Ovary (tissue), 9 donors: ENCODE measurements around the gene WDR6. TPM values are rescaled to one million over a fixed set of nuclear protein-coding genes. Genes with fewer than 3 reads are reported as not detected.

Experiments
- DNase-seq, 5 donors: peaks; one replicate each; pipeline ENCODE4 v3.0.0-alpha.2; 2019 to 2020
- H3K27ac ChIP-seq, 2 donors: fragments of 200-600 bp; one replicate each; pipeline versions ENCODE4 v1.5.1 to v1.8.0; 2019 to 2022
- H3K27me3 ChIP-seq: fragments of 200-600 bp; one replicate; pipeline ENCODE4 v1.8.0; 2022
- H3K36me3 ChIP-seq: fragments of 200-600 bp; sonication (generic); one replicate; pipeline ENCODE4 v1.5.1; 2019
- H3K4me1 ChIP-seq: one replicate; pipeline ENCODE4 v1.8.1; 2013; ENCODE audit warnings: mild to moderate bottlenecking, moderate library complexity; ENCODE audit not compliant: insufficient read depth
- H3K4me3 ChIP-seq: fragments of 200-600 bp; sonication (generic); one replicate; pipeline ENCODE4 v1.5.1; 2017
- H3K9me3 ChIP-seq, 2 donors: fragments of 200-600 bp in 1 of 2; sonication (generic) in 1 of 2; one replicate each; pipeline versions ENCODE4 v1.5.1 to v1.8.1; 2013 to 2019; ENCODE audit warnings: mild to moderate bottlenecking in 1 of 2, moderate library complexity in 1 of 2
- EP300 ChIP-seq: sonication (generic); formaldehyde crosslinking; IDR thresholded peaks from one replicate; pipeline ENCODE4 v1.6.1; 2017; ENCODE audit warnings: antibody characterized with exemption
- POLR2A ChIP-seq: fragments of 450-650 bp; IDR thresholded peaks from one replicate; pipeline ENCODE4 v1.6.1; 2017; ENCODE audit warnings: antibody characterized with exemption, mild to moderate bottlenecking, moderate library complexity
- WGBS, 3 donors: extraction: QIAGEN DNeasy Blood & Tissue Kit in 1 of 3; methylation state at CpG; one replicate each; pipeline versions ENCODE4 v1.1.5 to v1.1.7; 2013 to 2017; 5-methylcytosine and 5-hydroxymethylcytosine counted together
- intact Hi-C, 4 donors: fragments of 100-400 bp; cut with DNase I; formaldehyde crosslinking; loops; one replicate each; pipeline versions ENCODE4 v1.11.0 to v1.15.1; 2022 to 2023
- microRNA counts: library from miRNA; unstranded; fragments of <30 nt; microRNA quantifications from one replicate; lab custom pipeline; 2016
- microRNA-seq, 3 donors: library from miRNA; unstranded; fragments of <30 nt; microRNA quantifications; one replicate each; pipeline versions ENCODE4 to v1.2.0, GENCODE V29; 2019 to 2020
- polyA plus RNA-seq, 2 donors: library from polyadenylated mRNA; stranded (reverse); fragments of 200-250 nt in 1 of 2; fragments of 350-450 nt in 1 of 2; fragmentation: Illumina TruSeq in 1 of 2; extraction: RNeasy Lipid Tissue Mini Kit (QIAGEN cat#74804) in 1 of 2; gene quantifications; one replicate each; pipeline ENCODE4 v1.2.3, GENCODE V29; 2013 to 2014
- small RNA-seq: library from RNA; depleted of rRNA; stranded (forward); fragments of <200 nt; gene quantifications from one replicate; pipeline ENCODE3, GENCODE V24; 2016
- total RNA-seq, 7 donors: library from RNA; depleted of rRNA in 2 of 7; stranded (reverse); fragments of >200 nt in 2 of 7; fragmentation: NEBNext Ultra II Directional in 3 of 7; extraction: Animal tissue kit (Norgen Biotek cat#: 25700) in 3 of 7; gene quantifications; one replicate each; pipeline versions ENCODE4 v1.1.0 to v1.2.4, GENCODE V29; 2016 to 2023
- TF ChIP-seq, protein P1 (sequence below), 3 donors: fragments of 450-650 bp in 2 of 3; fragments of 200-600 bp in 1 of 3; IDR thresholded peaks; one replicate each; pipeline versions ENCODE4 v1.5.1 to v1.8.0; 2016 to 2022; ENCODE audit warnings: antibody characterized with exemption in 3 of 3, mild to moderate bottlenecking in 1 of 3
- donor health status: DM: no; HTN: no; CAD: no; lungs with moderate emphysema.
- donor health status: DM: no; HTN: no; CAD: no.
- donor health status: Bipolar disorder and iron deficiency.
- donor health status: DM: yes; HTN: yes; CAD: no.
- donor health status: DM: no; HTN: no; CAD: no.
- donor health status: DM: yes; HTN: yes; CAD: no.

WDR6 gene
- total and polyA plus RNA-seq, 9 donors = 109 to 289 (median 196) TPM

DNA sequence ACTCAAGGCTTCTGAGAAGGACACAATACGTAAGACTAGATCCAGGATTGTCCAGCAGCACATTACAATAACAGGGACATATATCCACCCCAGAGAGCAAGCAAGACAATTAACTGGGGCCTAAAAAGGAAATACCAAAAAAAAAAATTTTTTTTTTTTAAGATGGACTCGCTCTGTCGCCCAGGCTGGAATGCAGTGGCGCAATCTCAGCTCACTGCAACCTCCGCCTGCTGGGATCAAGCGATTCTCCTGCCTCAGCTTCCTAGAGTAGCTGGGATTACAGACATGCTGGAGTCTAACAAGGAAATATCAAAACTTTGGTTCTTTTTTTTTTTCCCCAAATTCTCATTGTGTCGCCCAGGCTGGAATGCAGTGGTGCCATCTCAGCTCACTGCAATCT, 50.8 kb downstream of the WDR6 start:
- Histone ChIP-seq H3K27me3 (no peaks in the 10 kb centered on the region), H3K4me3 (no peak overlapping the region), H3K4me1 (no peaks in the 10 kb centered on the region), H3K9me3 (no peaks in the 10 kb centered on the region), H3K27ac (no peak overlapping the region), H3K36me3 (no peaks in the 10 kb centered on the region)
- no peak for TF ChIP-seq POLR2A
- TF ChIP-seq EP300 = no peak
- TF ChIP-seq, protein P1, sequence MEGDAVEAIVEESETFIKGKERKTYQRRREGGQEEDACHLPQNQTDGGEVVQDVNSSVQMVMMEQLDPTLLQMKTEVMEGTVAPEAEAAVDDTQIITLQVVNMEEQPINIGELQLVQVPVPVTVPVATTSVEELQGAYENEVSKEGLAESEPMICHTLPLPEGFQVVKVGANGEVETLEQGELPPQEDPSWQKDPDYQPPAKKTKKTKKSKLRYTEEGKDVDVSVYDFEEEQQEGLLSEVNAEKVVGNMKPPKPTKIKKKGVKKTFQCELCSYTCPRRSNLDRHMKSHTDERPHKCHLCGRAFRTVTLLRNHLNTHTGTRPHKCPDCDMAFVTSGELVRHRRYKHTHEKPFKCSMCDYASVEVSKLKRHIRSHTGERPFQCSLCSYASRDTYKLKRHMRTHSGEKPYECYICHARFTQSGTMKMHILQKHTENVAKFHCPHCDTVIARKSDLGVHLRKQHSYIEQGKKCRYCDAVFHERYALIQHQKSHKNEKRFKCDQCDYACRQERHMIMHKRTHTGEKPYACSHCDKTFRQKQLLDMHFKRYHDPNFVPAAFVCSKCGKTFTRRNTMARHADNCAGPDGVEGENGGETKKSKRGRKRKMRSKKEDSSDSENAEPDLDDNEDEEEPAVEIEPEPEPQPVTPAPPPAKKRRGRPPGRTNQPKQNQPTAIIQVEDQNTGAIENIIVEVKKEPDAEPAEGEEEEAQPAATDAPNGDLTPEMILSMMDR (IDR thresholded peaks at IDR 0.05) = no peak
- no peak for DNase-seq
- intact Hi-C loops = no loop called here
- 90 to 96% (median 93%) methylated on average over 7 of the region's 7 CpGs for WGBS, 3 donors

MicroRNAs encoded within 50 kb of the gene (microRNA counts, 767-probe panel; counts per million panel counts)
- microRNA hsa-miR-191-5p (lab: Ali Mortazavi, UCI) = 6,789 counts per million, percentile 99 among the panel's probes with 10 or more counts
- 530 counts per million, percentile 78 among the panel's probes with 10 or more counts for microRNA hsa-miR-425-5p (lab: Ali Mortazavi, UCI)

Small RNA genes lying within 50 kb of the gene (microRNA-seq; reads per million reads assigned to microRNA genes)
- gene MIR191 (7,054 to 8,091 (median 8,065) reads per million in 3 donors), gene MIR425 (636 to 678 (median 638) reads per million in 3 donors)

Small RNA genes lying within 50 kb of the gene (small RNA-seq; reads per million reads assigned to genes)
- 2,488 reads per million, percentile 98 among the genes with 10 or more reads in this experiment for gene MIR191
- 2.0 reads per million, percentile 72 among the genes with 10 or more reads in this experiment for gene MIR425

Other genes with a start within 250 kb of the WDR6 start
- gene PRKAR2A, start 159.5 kb upstream of the WDR6 start, total RNA-seq = 10 to 100 TPM; 18.6 to 52.6 (median 46.3) TPM
- 10 to 100 TPM in 1 of 2 donors, 1 to 10 TPM in 1; 9.4 to 41.2 TPM for gene PRKAR2A, start 159.5 kb upstream of the WDR6 start, polyA plus RNA-seq
- gene SLC25A20, start 108.5 kb upstream of the WDR6 start, total RNA-seq = 10 to 100 TPM in 4 of 7 donors, 1 to 10 TPM in 3; 5.6 to 12.3 (median 10.1) TPM
- 10 to 100 TPM; 12.1 to 37.6 TPM for gene SLC25A20, start 108.5 kb upstream of the WDR6 start, polyA plus RNA-seq
- 10 to 100 TPM; 66.8 to 95.7 (median 72.0) TPM for gene ARIH2, start 88.5 kb upstream of the WDR6 start, total RNA-seq
- gene ARIH2, start 88.5 kb upstream of the WDR6 start, polyA plus RNA-seq = 10 to 100 TPM; 39.6 to 75.3 TPM
- 100 to 1,000 TPM in 1 of 7 donors, 10 to 100 TPM in 6; 31.5 to 125 (median 46.5) TPM for gene P4HTM, start 17.1 kb upstream of the WDR6 start, total RNA-seq
- gene P4HTM, start 17.1 kb upstream of the WDR6 start, polyA plus RNA-seq = 10 to 100 TPM; 16.6 to 33.5 TPM
- 10 to 100 TPM; 21.1 to 74.9 (median 27.5) TPM for gene DALRD3, start 11.2 kb downstream of the WDR6 start, total RNA-seq
- gene DALRD3, start 11.2 kb downstream of the WDR6 start, polyA plus RNA-seq = 10 to 100 TPM; 23.0 to 33.1 TPM
- 100 to 1,000 TPM in 3 of 7 donors, 10 to 100 TPM in 4; 77.4 to 132 (median 96.3) TPM for gene NDUFAF3, start 14.7 kb downstream of the WDR6 start, total RNA-seq
- 10 to 100 TPM; 43.2 to 72.6 TPM for gene NDUFAF3, start 14.7 kb downstream of the WDR6 start, polyA plus RNA-seq
- 100 to 1,000 TPM; 264 to 523 (median 420) TPM for gene IMPDH2, start 22.0 kb downstream of the WDR6 start, total RNA-seq
- 100 to 1,000 TPM; 295 to 381 TPM for gene IMPDH2, start 22.0 kb downstream of the WDR6 start, polyA plus RNA-seq
- 100 to 1,000 TPM in 2 of 7 donors, 10 to 100 TPM in 5; 56.9 to 104 (median 90.4) TPM for gene QRICH1, start 86.7 kb downstream of the WDR6 start, total RNA-seq
- gene QRICH1, start 86.7 kb downstream of the WDR6 start, polyA plus RNA-seq = 10 to 100 TPM; 46.2 to 78.9 TPM
- 100 to 1,000 TPM; 165 to 271 (median 204) TPM for gene QARS1, start 97.4 kb downstream of the WDR6 start, total RNA-seq
- gene QARS1, start 97.4 kb downstream of the WDR6 start, polyA plus RNA-seq = 100 to 1,000 TPM; 191 to 293 TPM
- 10 to 100 TPM; 38.3 to 71.4 (median 53.8) TPM for gene USP19, start 113.4 kb downstream of the WDR6 start, total RNA-seq
- 10 to 100 TPM; 21.7 to 33.3 TPM for gene USP19, start 113.4 kb downstream of the WDR6 start, polyA plus RNA-seq
- 100 to 1,000 TPM; 457 to 681 (median 491) TPM for gene LAMB2, start 125.7 kb downstream of the WDR6 start, total RNA-seq
- 100 to 1,000 TPM; 408 to 528 TPM for gene LAMB2, start 125.7 kb downstream of the WDR6 start, polyA plus RNA-seq
- 10 to 100 TPM; 24.8 to 39.0 (median 32.7) TPM for gene CCDC71, start 158.9 kb downstream of the WDR6 start, total RNA-seq
- 10 to 100 TPM in 1 of 2 donors, 1 to 10 TPM in 1; 6.9 to 30.9 TPM for gene CCDC71, start 158.9 kb downstream of the WDR6 start, polyA plus RNA-seq
- gene KLHDC8B, start 164.2 kb downstream of the WDR6 start, total RNA-seq = 100 to 1,000 TPM in 5 of 7 donors, 10 to 100 TPM in 2; 67.1 to 244 (median 131) TPM
- 100 to 1,000 TPM in 1 of 2 donors, 10 to 100 TPM in 1; 84.6 to 109 TPM for gene KLHDC8B, start 164.2 kb downstream of the WDR6 start, polyA plus RNA-seq